IPS-11a (cell line): Measurements from ENCODE around the gene RNF187.

Experiments used
- H3K4me3 ChIP-seq: one replicate; pipeline ENCODE4 v1.5.1; 2013; ENCODE audit warnings: low read depth, low read length, control low read depth

RNF187 gene

GRCh38 chr1:228542981-228543380 lies 55.8 kb downstream of the RNF187 start:
- no peak overlapping the region for H3K4me3 ChIP-seq

- no peak overlapping the region for H3K4me3 ChIP-seq
Measured at GRCh38 chr1:228543396-228543795, 56.2 kb downstream of the RNF187 start.

GRCh38 chr1:228544021-228544850 lies 57.1 kb downstream of the RNF187 start:
- H3K4me3 ChIP-seq: no peak overlapping the region

- H3K4me3 ChIP-seq: no peak overlapping the region
Measured at GRCh38 chr1:228544921-228545591, 57.9 kb downstream of the RNF187 start.
